ENCODE data around the gene LRCH2.

DNA sequence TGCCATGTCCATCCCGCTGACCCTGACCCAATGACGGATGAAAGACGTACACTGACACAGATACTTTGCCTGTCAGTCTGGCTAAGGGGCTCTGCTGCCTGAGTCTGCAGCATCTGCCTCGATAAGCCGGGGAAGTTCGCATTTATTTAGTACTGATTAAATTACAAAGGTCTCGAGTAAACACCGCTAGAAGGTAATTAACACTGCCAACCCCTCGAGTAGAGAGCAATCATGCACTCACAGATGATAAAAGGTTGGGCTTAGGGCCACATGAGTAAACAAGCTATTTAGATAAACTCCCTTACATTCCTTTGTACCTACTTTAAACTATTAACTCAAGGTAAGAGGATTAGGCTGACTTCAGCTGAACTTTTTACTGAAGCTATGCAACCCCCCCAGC, 60.7 kb downstream of the LRCH2 start:
- TF ChIP-seq, protein P1, sequence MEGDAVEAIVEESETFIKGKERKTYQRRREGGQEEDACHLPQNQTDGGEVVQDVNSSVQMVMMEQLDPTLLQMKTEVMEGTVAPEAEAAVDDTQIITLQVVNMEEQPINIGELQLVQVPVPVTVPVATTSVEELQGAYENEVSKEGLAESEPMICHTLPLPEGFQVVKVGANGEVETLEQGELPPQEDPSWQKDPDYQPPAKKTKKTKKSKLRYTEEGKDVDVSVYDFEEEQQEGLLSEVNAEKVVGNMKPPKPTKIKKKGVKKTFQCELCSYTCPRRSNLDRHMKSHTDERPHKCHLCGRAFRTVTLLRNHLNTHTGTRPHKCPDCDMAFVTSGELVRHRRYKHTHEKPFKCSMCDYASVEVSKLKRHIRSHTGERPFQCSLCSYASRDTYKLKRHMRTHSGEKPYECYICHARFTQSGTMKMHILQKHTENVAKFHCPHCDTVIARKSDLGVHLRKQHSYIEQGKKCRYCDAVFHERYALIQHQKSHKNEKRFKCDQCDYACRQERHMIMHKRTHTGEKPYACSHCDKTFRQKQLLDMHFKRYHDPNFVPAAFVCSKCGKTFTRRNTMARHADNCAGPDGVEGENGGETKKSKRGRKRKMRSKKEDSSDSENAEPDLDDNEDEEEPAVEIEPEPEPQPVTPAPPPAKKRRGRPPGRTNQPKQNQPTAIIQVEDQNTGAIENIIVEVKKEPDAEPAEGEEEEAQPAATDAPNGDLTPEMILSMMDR (IDR thresholded peaks at IDR 0.05): no peak
- TF ChIP-seq POLR2AphosphoS5 (IDR thresholded peaks at IDR 0.05) (no peak), POLR2A (IDR thresholded peaks at IDR 0.05; ENCODE audit: low read depth) (no peak), EP300 (IDR thresholded peaks at IDR 0.05) (no peak)

Measured in esophagus muscularis mucosa (tissue), 4 donors.